GM12872 (cell line): ENCODE results near the gene SLC47A2.

Experiments
- CTCF ChIP-seq: IDR thresholded peaks from 3 replicates; pipeline ENCODE4 v1.5.1; 2011; ENCODE audit warnings: low read depth, mild to moderate bottlenecking, low read length, moderate library complexity; ENCODE audit not compliant: insufficient read depth

Gene SLC47A2

DNA sequence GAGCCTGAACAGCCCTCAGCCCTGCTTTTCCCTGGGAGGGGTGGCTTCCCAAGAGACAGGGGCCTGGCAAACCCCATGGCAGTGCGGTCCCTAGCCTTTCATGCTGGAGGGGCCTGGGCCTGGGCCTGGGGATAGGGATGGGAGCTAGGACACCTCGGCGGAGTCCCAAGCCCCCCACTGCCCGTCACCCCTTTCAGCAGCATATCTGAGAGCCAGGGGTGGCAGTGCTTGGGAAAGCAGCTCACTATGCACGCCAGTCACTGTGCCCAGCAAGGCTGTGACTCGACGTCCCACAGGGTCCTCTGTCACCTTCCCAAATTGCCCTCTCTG lies 612 bp upstream of the SLC47A2 start:
- TF ChIP-seq CTCF: no peak

- no peak for TF ChIP-seq CTCF
Measured at GRCh38 chr17:19714542-19715411, 1.6 kb downstream of the SLC47A2 start.

GRCh38 chr17:19713901-19714361 lies 2.5 kb downstream of the SLC47A2 start:
- TF ChIP-seq CTCF: no peak

DNA sequence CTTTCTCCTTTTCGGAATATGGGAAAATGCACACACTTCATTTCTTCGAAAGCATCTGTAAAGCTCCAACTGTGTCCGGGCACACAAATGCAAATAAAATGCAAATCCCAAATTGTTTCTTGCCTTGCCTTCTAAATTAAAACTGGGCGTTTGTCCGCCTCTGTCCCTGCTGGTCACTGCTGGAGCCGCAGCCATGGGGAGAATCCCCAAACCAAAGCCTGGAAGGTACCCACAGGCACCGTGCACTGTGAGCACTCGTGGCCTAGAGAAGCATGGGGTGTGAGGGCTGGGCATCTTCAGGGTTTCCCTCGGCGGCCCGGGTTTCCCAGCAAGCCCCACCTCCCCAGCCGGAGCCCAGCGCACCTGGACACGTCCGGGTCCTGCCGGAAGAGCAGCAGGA lies 2.9 kb downstream of the SLC47A2 start:
- 0 out of 3 replicates have a peak, but pooled peaks have one; percentile 18 for TF ChIP-seq CTCF

DNA sequence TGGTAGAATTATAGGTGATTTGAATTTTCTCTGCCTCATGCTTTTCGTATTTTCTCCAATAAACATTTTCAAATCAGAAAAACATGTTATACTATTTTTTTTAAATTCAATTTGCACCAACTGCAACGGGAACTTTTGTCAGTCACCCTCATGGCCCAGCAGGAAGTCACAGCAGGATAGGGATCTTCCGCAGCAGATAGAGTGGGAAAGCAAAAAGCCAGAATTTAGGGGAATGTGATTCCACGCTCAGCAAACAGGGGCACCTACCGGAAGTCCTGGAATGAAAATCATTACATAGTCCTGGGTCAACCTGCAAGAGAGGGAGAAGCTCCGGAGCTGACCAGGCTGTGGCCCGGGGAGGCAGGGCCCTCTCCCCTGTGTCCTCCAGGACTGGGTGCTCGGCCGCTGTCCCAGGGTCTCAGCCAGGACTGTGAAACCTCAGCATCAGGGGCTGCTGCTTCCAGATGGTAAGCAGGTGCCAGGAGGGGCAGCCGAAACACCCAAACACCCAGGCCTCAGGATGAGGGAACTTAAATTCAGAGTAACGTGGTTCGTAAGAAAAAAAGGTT lies 3.9 kb downstream of the SLC47A2 start:
- TF ChIP-seq CTCF: no peak

- no peak for TF ChIP-seq CTCF
Measured at GRCh38 chr17:19709841-19710240, 6.5 kb downstream of the SLC47A2 start.

- TF ChIP-seq CTCF: no peak
Measured at GRCh38 chr17:19708431-19709175, 7.8 kb downstream of the SLC47A2 start.
